Astrocyte (in vitro differentiated cells and primary cell): ENCODE measurements around the gene MROH9. TPM values are rescaled to one million over a fixed set of nuclear protein-coding genes. Genes with fewer than 3 reads are reported as not detected.

ENCODE experiments used
- DNase-seq: peaks from one replicate; pipeline ENCODE4 v3.0.0-alpha.2; 2010; ENCODE audit warnings: low read depth
- FAIRE-seq: peaks from 2 replicates; lab custom pipeline; 2011; peaks lifted over from hg19 to GRCh38; lab: Jason Lieb, UNC
- H2AFZ ChIP-seq: 2 replicates; pipeline ENCODE4 v1.6.0; 2012; ENCODE audit warnings: low read depth, low read length, inconsistent platforms
- H3K27ac ChIP-seq: 2 replicates; pipeline ENCODE4 v1.5.1; 2011; ENCODE audit warnings: low read depth, low read length, inconsistent platforms
- H3K27me3 ChIP-seq: 2 replicates; pipeline ENCODE4 v1.6.0; 2011; ENCODE audit warnings: low read length, inconsistent platforms; ENCODE audit not compliant: insufficient read depth
- H3K36me3 ChIP-seq: 2 replicates; pipeline ENCODE4 v1.5.1; 2011; ENCODE audit warnings: low read length, inconsistent platforms; ENCODE audit not compliant: insufficient read depth
- H3K4me1 ChIP-seq: 2 replicates; pipeline ENCODE4 v1.5.1; 2011; ENCODE audit warnings: low read length, inconsistent platforms; ENCODE audit not compliant: insufficient read depth
- H3K4me2 ChIP-seq: 2 replicates; pipeline ENCODE4 v1.6.0; 2012; ENCODE audit warnings: low read length, inconsistent platforms
- H3K4me3 ChIP-seq: 2 replicates; pipeline ENCODE4 v1.5.1; 2011; ENCODE audit warnings: low read depth, mild to moderate bottlenecking, low read length, inconsistent platforms; ENCODE audit not compliant: insufficient read depth
- H3K79me2 ChIP-seq: 2 replicates; pipeline ENCODE4 v1.6.0; 2012; ENCODE audit warnings: mild to moderate bottlenecking, low read length, inconsistent platforms; ENCODE audit not compliant: insufficient read depth
- H3K9ac ChIP-seq: 2 replicates; pipeline ENCODE4 v1.6.0; 2012; ENCODE audit warnings: mild to moderate bottlenecking, low read length, inconsistent platforms
- H3K9me3 ChIP-seq: 2 replicates; pipeline ENCODE4 v1.5.1; 2012; ENCODE audit warnings: low read depth, mild to moderate bottlenecking, low read length, inconsistent platforms; ENCODE audit not compliant: insufficient read depth
- H4K20me1 ChIP-seq: 2 replicates; pipeline ENCODE4 v1.6.0; 2012; ENCODE audit warnings: low read length, inconsistent platforms; ENCODE audit not compliant: insufficient read depth
- H3K27ac Mint-ChIP-seq: one replicate; pipeline ENCODE4 v1.8.0; 2021; ENCODE audit warnings: mild to moderate bottlenecking, mixed read lengths; ENCODE audit not compliant: unreplicated experiment
- H3K27me3 Mint-ChIP-seq: one replicate; pipeline ENCODE4 v1.8.0; 2021; ENCODE audit warnings: low read depth, mixed read lengths; ENCODE audit not compliant: unreplicated experiment
- H3K36me3 Mint-ChIP-seq: one replicate; pipeline ENCODE4 v1.8.0; 2021; ENCODE audit warnings: low read depth, mixed read lengths; ENCODE audit not compliant: unreplicated experiment
- H3K4me1 Mint-ChIP-seq: one replicate; pipeline ENCODE4 v1.8.0; 2021; ENCODE audit warnings: low read depth, mixed read lengths; ENCODE audit not compliant: unreplicated experiment
- H3K4me3 Mint-ChIP-seq: one replicate; pipeline ENCODE4 v1.8.0; 2021; ENCODE audit warnings: mild to moderate bottlenecking, moderate library complexity, mixed read lengths; ENCODE audit not compliant: unreplicated experiment
- H3K9me3 Mint-ChIP-seq: one replicate; pipeline ENCODE4 v1.8.0; 2021; ENCODE audit warnings: mild to moderate bottlenecking, mixed read lengths; ENCODE audit not compliant: unreplicated experiment
- EZH2 ChIP-seq: IDR thresholded peaks from 2 replicates; pipeline ENCODE4 v1.6.1; 2012; ENCODE audit warnings: mild to moderate bottlenecking, low read length, inconsistent platforms; ENCODE audit not compliant: insufficient read depth
- total RNA-seq: library from RNA; stranded (reverse); gene quantifications from 2 replicates; pipeline ENCODE4 v1.2.1, GENCODE V29; 2021
- TF ChIP-seq, protein P1 (sequence below): IDR thresholded peaks from 2 replicates; pipeline ENCODE4 v1.5.1; 2011; ENCODE audit warnings: low read depth, mild to moderate bottlenecking, inconsistent platforms, low read length, moderate library complexity; ENCODE audit not compliant: insufficient read depth

MROH9 gene
- total RNA-seq, 1 donor from 2014 or later = not detected

DNA sequence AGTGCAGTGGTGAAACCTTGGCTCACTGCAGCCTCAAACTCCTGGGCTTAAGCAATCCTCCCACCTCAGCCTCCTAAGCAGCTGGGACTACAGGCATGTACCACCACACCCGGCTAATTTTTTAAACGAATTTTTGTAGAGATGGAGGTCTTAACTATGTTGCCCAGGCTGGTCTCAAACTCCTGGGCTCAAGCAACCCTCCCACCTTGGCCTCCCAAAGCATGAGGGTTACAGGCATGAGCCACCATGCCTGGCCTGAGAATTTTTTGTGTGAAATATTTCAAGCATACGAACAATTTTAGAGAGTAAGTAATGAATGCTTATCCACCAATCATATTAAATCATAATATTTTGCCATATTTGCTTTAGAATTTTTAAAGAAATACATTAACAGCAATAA lies 51.6 kb downstream of the MROH9 start:
- Histone ChIP-seq H3K4me1 (no peaks in the 10 kb centered on the region), H3K36me3 (no peaks in the 10 kb centered on the region), H2AFZ (no peak overlapping the region), H4K20me1 (no peaks in the 10 kb centered on the region), H3K4me2 (no peak overlapping the region), H3K4me3 (no peak overlapping the region), H3K9ac (no peak overlapping the region), H3K27ac (no peak overlapping the region), H3K9me3 (no peaks in the 10 kb centered on the region), H3K79me2 (no peaks in the 10 kb centered on the region), H3K27me3 (peaks cover 2% of the 10 kb centered on the region)
- H3K4me3 Mint-ChIP-seq = no peak overlapping the region
- TF ChIP-seq, protein P1, sequence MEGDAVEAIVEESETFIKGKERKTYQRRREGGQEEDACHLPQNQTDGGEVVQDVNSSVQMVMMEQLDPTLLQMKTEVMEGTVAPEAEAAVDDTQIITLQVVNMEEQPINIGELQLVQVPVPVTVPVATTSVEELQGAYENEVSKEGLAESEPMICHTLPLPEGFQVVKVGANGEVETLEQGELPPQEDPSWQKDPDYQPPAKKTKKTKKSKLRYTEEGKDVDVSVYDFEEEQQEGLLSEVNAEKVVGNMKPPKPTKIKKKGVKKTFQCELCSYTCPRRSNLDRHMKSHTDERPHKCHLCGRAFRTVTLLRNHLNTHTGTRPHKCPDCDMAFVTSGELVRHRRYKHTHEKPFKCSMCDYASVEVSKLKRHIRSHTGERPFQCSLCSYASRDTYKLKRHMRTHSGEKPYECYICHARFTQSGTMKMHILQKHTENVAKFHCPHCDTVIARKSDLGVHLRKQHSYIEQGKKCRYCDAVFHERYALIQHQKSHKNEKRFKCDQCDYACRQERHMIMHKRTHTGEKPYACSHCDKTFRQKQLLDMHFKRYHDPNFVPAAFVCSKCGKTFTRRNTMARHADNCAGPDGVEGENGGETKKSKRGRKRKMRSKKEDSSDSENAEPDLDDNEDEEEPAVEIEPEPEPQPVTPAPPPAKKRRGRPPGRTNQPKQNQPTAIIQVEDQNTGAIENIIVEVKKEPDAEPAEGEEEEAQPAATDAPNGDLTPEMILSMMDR = no peak
- TF ChIP-seq EZH2 = no peak
- no peaks in the 10 kb centered on the region for H3K27me3 Mint-ChIP-seq
- H3K36me3 Mint-ChIP-seq = no peaks in the 10 kb centered on the region
- no peaks in the 10 kb centered on the region for H3K9me3 Mint-ChIP-seq
- FAIRE-seq = no peak
- no peak overlapping the region for H3K27ac Mint-ChIP-seq
- DNase-seq = no peak
- H3K4me1 Mint-ChIP-seq = no peaks in the 10 kb centered on the region

DNA sequence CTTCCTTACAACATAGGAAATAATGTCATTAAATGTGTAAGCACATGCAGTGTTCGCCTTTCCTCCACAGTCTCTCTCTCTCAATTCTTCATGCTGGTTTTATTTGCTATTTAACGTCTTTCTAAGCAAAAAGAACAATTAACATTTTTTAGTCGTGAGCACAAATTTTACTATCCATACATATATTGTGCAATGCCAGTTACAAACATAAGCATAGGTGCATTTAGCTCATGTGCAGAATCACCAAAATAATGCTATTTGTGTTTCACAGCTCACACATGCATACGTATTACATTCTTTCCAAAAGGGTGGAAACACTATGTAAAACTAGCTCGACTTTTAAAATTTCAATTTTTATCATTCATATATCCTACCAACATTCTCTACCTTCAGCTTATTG lies 52.1 kb downstream of the MROH9 start:
- Histone ChIP-seq H3K4me1 (no peaks in the 10 kb centered on the region), H3K27ac (no peak overlapping the region), H2AFZ (no peak overlapping the region), H3K9me3 (no peaks in the 10 kb centered on the region), H3K4me3 (no peak overlapping the region), H4K20me1 (no peaks in the 10 kb centered on the region), H3K27me3 (peaks cover 2% of the 10 kb centered on the region), H3K9ac (no peak overlapping the region), H3K79me2 (no peaks in the 10 kb centered on the region), H3K36me3 (no peaks in the 10 kb centered on the region), H3K4me2 (no peak overlapping the region)
- no peak for TF ChIP-seq EZH2
- TF ChIP-seq, protein P1 = no peak
- H3K27ac Mint-ChIP-seq = no peak overlapping the region
- H3K9me3 Mint-ChIP-seq = no peaks in the 10 kb centered on the region
- H3K4me3 Mint-ChIP-seq = no peak overlapping the region
- no peaks in the 10 kb centered on the region for H3K4me1 Mint-ChIP-seq
- no peaks in the 10 kb centered on the region for H3K27me3 Mint-ChIP-seq
- no peaks in the 10 kb centered on the region for H3K36me3 Mint-ChIP-seq
- FAIRE-seq = no peak
- DNase-seq = no peak

DNA sequence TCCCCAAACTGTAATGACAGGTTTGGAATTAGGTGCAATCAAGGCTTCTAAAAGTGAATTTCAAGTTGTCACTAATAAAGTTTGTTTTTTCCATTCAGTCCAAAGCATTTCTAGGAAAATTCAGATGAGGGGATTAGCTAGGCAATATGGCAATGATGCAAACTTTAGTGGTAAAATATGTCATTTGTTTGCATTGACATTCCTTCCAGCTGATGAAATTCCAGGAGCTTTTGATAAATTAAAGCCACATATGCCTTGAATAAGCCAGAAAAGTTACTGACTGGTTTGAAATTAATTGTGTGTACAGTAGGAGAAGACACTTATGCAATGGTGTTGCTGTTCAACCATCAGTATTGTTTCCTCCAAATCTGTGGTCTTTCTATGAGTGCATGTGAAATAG lies 57.8 kb downstream of the MROH9 start:
- TF ChIP-seq, protein P1 = no peak
- no peak for TF ChIP-seq EZH2
- Histone ChIP-seq H3K4me3 (no peak overlapping the region), H3K9ac (no peak overlapping the region), H3K27me3 (peaks cover 2% of the 10 kb centered on the region), H3K79me2 (no peaks in the 10 kb centered on the region), H2AFZ (no peak overlapping the region), H3K36me3 (no peaks in the 10 kb centered on the region), H3K4me2 (no peak overlapping the region), H4K20me1 (no peaks in the 10 kb centered on the region), H3K9me3 (no peaks in the 10 kb centered on the region), H3K4me1 (no peaks in the 10 kb centered on the region), H3K27ac (no peak overlapping the region)
- no peak for FAIRE-seq
- H3K4me1 Mint-ChIP-seq = no peaks in the 10 kb centered on the region
- H3K9me3 Mint-ChIP-seq = no peaks in the 10 kb centered on the region
- H3K4me3 Mint-ChIP-seq = no peak overlapping the region
- no peak for DNase-seq
- H3K36me3 Mint-ChIP-seq = no peaks in the 10 kb centered on the region
- no peaks in the 10 kb centered on the region for H3K27me3 Mint-ChIP-seq
- no peak overlapping the region for H3K27ac Mint-ChIP-seq
